GM06990 (cell line): ENCODE data around the gene LRFN2.

ENCODE experiments used
- DNase-seq: peaks from one replicate; pipeline ENCODE4 v3.0.0-alpha.2; 2011; ENCODE audit not compliant: insufficient read length; ENCODE audit errors: extremely low read depth
- H3K27me3 ChIP-seq: replicated peaks from 2 replicates; pipeline ENCODE4 v1.6.0; 2011; ENCODE audit warnings: low read length; ENCODE audit not compliant: control insufficient read depth, insufficient read depth
- H3K36me3 ChIP-seq: 2 replicates; pipeline ENCODE4 v1.5.1; 2011; ENCODE audit warnings: low read length; ENCODE audit not compliant: control insufficient read depth, insufficient read depth
- H3K4me3 ChIP-seq: replicated peaks from 2 replicates; pipeline ENCODE4 v1.5.1; 2011; ENCODE audit warnings: low read depth, mild to moderate bottlenecking, control low read depth, low read length
- TF ChIP-seq, protein P1 (sequence below): IDR thresholded peaks from 2 replicates; pipeline ENCODE4 v1.5.1; 2011; ENCODE audit warnings: low read length, control low read depth, mild to moderate bottlenecking, inconsistent platforms; ENCODE audit not compliant: insufficient read depth, poor library complexity, severe bottlenecking

Gene LRFN2

GRCh38 chr6:40540790-40541189 lies 46.4 kb downstream of the LRFN2 start:
- no peak for DNase-seq
- H3K4me3 ChIP-seq, result no peak overlapping the region
- TF ChIP-seq, protein P1, sequence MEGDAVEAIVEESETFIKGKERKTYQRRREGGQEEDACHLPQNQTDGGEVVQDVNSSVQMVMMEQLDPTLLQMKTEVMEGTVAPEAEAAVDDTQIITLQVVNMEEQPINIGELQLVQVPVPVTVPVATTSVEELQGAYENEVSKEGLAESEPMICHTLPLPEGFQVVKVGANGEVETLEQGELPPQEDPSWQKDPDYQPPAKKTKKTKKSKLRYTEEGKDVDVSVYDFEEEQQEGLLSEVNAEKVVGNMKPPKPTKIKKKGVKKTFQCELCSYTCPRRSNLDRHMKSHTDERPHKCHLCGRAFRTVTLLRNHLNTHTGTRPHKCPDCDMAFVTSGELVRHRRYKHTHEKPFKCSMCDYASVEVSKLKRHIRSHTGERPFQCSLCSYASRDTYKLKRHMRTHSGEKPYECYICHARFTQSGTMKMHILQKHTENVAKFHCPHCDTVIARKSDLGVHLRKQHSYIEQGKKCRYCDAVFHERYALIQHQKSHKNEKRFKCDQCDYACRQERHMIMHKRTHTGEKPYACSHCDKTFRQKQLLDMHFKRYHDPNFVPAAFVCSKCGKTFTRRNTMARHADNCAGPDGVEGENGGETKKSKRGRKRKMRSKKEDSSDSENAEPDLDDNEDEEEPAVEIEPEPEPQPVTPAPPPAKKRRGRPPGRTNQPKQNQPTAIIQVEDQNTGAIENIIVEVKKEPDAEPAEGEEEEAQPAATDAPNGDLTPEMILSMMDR, result no peak
- no peaks in the 10 kb centered on the region for H3K36me3 ChIP-seq
- H3K27me3 ChIP-seq, result no peaks in the 10 kb centered on the region; the same call in 1 of the 2 replicates

- no peak for DNase-seq
- no peak overlapping the region for H3K4me3 ChIP-seq
- H3K36me3 ChIP-seq, result no peaks in the 10 kb centered on the region
- no peaks in the 10 kb centered on the region; the same call in 1 of the 2 replicates for H3K27me3 ChIP-seq
- TF ChIP-seq, protein P1, result no peak
These were observed 47.3 kb downstream of the LRFN2 start for GRCh38 chr6:40539853-40540252.

DNA sequence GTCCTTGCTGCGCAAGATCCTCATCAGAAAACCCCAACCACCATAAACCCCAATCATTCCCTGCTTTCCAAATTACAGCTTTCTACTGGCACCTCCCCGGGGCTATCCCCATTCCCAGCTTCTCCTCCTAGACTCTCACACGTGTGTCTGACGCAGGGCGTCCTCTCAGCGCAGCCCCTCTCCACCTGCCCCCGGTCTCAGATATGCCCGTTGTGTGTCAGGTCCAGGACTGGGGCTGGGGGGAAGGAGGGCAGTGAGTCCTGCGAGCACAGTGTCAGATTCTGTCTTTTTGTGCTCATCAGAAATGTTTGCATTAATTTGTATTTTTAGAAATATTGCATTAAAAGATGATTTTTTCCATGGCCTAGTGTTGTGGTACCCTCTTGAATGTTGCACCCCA lies 48.6 kb downstream of the LRFN2 start:
- no peaks in the 10 kb centered on the region for H3K36me3 ChIP-seq
- H3K4me3 ChIP-seq, result no peak overlapping the region
- no peaks in the 10 kb centered on the region; the same call in none of the 2 replicates for H3K27me3 ChIP-seq
- TF ChIP-seq, protein P1, result no peak
- no peak for DNase-seq

- DNase-seq, result no peak
- TF ChIP-seq, protein P1, result no peak
- H3K4me3 ChIP-seq, result no peak overlapping the region
- H3K36me3 ChIP-seq, result no peaks in the 10 kb centered on the region
- H3K27me3 ChIP-seq, result no peaks in the 10 kb centered on the region; the same call in 1 of the 2 replicates
These were observed 49.7 kb downstream of the LRFN2 start for GRCh38 chr6:40537446-40537845.

DNA sequence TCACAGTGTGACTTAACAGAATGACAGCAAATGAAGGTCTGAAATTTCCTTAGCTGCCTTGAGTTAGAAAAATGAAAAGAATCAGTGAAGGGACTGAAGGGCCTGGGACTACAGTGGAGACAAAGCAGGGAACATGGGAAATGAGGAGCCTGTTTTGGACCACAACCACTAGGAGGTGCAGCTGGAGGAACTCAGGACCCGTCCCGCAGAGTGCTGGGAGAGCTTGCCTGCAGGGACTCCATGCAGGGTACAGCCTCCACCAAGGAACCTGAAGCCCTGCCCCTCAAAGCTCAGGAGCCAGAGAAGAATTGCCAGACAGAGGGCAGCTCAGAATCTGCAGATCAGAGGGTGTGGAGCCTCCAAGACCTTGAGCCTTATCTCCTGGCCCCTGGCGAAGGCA lies 50.7 kb downstream of the LRFN2 start:
- DNase-seq, result no peak
- Histone ChIP-seq H3K36me3 (no peaks in the 10 kb centered on the region), H3K27me3 (no peaks in the 10 kb centered on the region; the same call in 1 of the 2 replicates), H3K4me3 (no peak overlapping the region)
- TF ChIP-seq, protein P1, result no peak

DNA sequence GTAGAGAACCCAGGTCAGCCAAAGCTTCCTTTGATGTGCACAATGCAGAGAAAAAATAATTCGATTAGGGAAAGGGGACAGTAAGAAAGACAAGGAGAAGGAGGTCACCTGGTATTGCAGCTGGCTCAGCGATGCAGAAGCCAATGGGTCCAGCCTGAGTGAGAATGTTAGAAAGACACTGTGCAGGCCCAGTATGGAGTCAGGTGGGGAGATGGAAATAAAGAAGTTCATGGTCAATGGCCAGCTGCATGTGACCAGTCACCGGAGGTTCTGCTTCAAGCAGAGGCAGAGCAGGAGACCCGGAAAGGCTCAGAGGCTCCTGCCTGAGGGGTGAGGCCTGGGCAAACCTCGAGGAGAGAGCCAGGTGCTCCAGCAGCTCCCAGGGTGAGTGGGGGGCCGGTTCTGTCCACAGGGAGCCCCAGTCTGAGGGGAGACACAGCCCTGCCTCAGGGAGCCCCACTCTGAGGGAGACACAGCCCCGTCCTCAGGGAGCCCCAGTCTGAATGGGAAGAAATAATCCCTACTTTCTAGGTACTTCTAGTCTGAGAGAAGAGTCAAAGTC lies 51.3 kb downstream of the LRFN2 start:
- no peak overlapping the region for H3K4me3 ChIP-seq
- no peak for DNase-seq
- H3K27me3 ChIP-seq, result no peaks in the 10 kb centered on the region; the same call in 1 of the 2 replicates
- TF ChIP-seq, protein P1, result no peak
- no peaks in the 10 kb centered on the region for H3K36me3 ChIP-seq
